Measurements from ENCODE around the gene NOC3L. TPM values are rescaled to one million over a fixed set of nuclear protein-coding genes. Genes with fewer than 3 reads are reported as not detected.

Gene NOC3L
- polyA plus RNA-seq, 1 of the 3 experiments (the other 2 are of a cell fraction): 9.0 TPM

DNA sequence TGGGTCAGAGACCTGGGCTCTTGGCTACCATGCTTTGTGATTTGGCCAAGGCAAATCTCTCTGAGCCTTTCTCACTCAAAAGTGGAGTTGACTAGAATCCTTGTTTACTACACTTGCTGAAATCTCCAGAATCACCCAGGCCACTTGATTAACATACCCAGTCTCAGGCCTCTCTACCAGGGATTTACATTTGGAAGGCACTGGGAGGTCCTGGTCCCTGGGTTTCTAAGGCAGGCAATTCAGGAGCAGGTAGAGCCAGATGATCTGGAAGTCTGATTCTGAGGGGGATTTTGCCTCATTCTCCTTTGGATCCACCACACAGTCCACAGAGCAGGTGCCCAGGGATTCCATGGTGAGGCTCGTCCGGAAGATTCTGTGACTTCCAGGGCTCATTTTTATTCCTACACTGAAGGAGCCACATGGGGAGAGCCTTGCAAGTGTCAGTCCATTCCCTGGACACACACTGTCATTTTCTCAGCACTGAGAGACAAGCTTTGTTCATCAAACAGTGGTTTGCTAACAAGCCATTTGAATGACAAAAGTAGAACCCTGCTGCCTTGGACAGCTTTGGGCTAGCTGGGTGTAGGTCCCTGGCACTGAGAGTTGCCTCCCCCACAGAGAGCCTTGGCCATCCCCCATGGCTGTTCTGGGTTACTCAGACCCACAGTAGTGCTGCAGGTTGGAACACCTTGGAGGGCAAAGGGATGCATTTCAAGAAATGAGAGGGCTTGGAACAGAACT is 74.2 kb downstream of the NOC3L start:
- POLR2A ChIA-PET: no interaction called here
- CTCF ChIA-PET: interaction anchor here (1.0 to 1.5 kb wide), 2 partner anchors 32 to 156 kb away, joined by 3 to 5 read pairs; no protein-coding TSS in a partner anchor
- Histone ChIP-seq H3K9ac (no peak overlapping the region), H3K79me2 (ENCODE audit: insufficient read depth) (no peaks in the 10 kb centered on the region), H3F3A (replicated peaks; ENCODE audit: insufficient read depth) (peaks cover 6% of the 10 kb centered on the region), H3K27ac (ENCODE audit: low read depth in 2 of 2, low read length in 1 of 2) (no peak overlapping the region), H3K9me3 (no peaks in the 10 kb centered on the region), H3K36me3 (replicated peaks in 1 of 2; ENCODE audit: control insufficient read depth in 1 of 2, insufficient read depth in 2 of 2, low read length in 1 of 2) (no peaks in the 10 kb centered on the region), H3K4me2 (no peak overlapping the region), H4K20me1 (ENCODE audit: insufficient read depth) (no peaks in the 10 kb centered on the region), H3K27me3 (ENCODE audit: insufficient read depth) (no peaks in the 10 kb centered on the region), H3K4me3 (ENCODE audit: low read depth in 2 of 2, low read length in 1 of 2) (no peak overlapping the region), H3K9me2 (no peaks in the 10 kb centered on the region), H2AFZ (ENCODE audit: low read depth) (no peak overlapping the region), H3K4me1 (ENCODE audit: control insufficient read depth in 1 of 2, insufficient read depth in 2 of 2, low read depth in 1 of 2, low read length in 1 of 2) (peaks cover 6 to 13% of the 10 kb centered on the region in 2 experiments; a peak in 3 of 4 replicates)
- DNase-seq: no peak
- WGBS (ENCODE audit: low lambda C conversion rate): 100% methylated on average over 2 of the region's 2 CpGs
- TF ChIP-seq NFIC (IDR thresholded peaks at IDR 0.05; ENCODE audit: borderline replicate concordance) (no peak), TCF12 (IDR thresholded peaks at IDR 0.05) (no peak), FOXM1 (IDR thresholded peaks at IDR 0.05; ENCODE audit: low read depth) (no peak), RFX5 (IDR thresholded peaks at IDR 0.05; ENCODE audit: low read length) (no peak), SMC3 (IDR thresholded peaks at IDR 0.05; ENCODE audit: low read depth, low read length) (no peak), ELF1 (IDR thresholded peaks at IDR 0.05) (no peak), EP300 (IDR thresholded peaks at IDR 0.05; ENCODE audit: borderline replicate concordance in 1 of 2, low read depth in 1 of 2, low read length in 1 of 2) (no peak), GABPA (IDR thresholded peaks at IDR 0.05; ENCODE audit: low read depth) (no peak), TAF1 (IDR thresholded peaks at IDR 0.05; ENCODE audit: borderline replicate concordance, low read depth, low read length) (no peak), JUND (IDR thresholded peaks at IDR 0.05) (no peak)
- TF ChIP-seq, protein P1, sequence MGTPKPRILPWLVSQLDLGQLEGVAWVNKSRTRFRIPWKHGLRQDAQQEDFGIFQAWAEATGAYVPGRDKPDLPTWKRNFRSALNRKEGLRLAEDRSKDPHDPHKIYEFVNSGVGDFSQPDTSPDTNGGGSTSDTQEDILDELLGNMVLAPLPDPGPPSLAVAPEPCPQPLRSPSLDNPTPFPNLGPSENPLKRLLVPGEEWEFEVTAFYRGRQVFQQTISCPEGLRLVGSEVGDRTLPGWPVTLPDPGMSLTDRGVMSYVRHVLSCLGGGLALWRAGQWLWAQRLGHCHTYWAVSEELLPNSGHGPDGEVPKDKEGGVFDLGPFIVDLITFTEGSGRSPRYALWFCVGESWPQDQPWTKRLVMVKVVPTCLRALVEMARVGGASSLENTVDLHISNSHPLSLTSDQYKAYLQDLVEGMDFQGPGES (IDR thresholded peaks at IDR 0.05; ENCODE audit: low read depth, low read length): no peak
- TF ChIP-seq, protein P2, sequence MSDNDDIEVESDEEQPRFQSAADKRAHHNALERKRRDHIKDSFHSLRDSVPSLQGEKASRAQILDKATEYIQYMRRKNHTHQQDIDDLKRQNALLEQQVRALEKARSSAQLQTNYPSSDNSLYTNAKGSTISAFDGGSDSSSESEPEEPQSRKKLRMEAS (IDR thresholded peaks at IDR 0.05; ENCODE audit: low read depth): no peak
- TF ChIP-seq, protein P3, sequence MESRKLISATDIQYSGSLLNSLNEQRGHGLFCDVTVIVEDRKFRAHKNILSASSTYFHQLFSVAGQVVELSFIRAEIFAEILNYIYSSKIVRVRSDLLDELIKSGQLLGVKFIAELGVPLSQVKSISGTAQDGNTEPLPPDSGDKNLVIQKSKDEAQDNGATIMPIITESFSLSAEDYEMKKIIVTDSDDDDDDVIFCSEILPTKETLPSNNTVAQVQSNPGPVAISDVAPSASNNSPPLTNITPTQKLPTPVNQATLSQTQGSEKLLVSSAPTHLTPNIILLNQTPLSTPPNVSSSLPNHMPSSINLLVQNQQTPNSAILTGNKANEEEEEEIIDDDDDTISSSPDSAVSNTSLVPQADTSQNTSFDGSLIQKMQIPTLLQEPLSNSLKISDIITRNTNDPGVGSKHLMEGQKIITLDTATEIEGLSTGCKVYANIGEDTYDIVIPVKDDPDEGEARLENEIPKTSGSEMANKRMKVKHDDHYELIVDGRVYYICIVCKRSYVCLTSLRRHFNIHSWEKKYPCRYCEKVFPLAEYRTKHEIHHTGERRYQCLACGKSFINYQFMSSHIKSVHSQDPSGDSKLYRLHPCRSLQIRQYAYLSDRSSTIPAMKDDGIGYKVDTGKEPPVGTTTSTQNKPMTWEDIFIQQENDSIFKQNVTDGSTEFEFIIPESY (IDR thresholded peaks at IDR 0.05; ENCODE audit: borderline replicate concordance, low read depth): no peak
- TF ChIP-seq, protein P4, sequence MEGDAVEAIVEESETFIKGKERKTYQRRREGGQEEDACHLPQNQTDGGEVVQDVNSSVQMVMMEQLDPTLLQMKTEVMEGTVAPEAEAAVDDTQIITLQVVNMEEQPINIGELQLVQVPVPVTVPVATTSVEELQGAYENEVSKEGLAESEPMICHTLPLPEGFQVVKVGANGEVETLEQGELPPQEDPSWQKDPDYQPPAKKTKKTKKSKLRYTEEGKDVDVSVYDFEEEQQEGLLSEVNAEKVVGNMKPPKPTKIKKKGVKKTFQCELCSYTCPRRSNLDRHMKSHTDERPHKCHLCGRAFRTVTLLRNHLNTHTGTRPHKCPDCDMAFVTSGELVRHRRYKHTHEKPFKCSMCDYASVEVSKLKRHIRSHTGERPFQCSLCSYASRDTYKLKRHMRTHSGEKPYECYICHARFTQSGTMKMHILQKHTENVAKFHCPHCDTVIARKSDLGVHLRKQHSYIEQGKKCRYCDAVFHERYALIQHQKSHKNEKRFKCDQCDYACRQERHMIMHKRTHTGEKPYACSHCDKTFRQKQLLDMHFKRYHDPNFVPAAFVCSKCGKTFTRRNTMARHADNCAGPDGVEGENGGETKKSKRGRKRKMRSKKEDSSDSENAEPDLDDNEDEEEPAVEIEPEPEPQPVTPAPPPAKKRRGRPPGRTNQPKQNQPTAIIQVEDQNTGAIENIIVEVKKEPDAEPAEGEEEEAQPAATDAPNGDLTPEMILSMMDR (IDR thresholded peaks at IDR 0.05): no peak

All from SK-N-SH (cell line).